ENCODE results near the gene TMEM222.

TMEM222 gene

GRCh38 chr1:27342778-27343638, 21.0 kb downstream of the TMEM222 start:
- DNase-seq: peak; percentile 65

GRCh38 chr1:27343639-27344025, 21.7 kb downstream of the TMEM222 start:
- no peak for DNase-seq

- DNase-seq: no peak
Measured at GRCh38 chr1:27345272-27345671, 23.3 kb downstream of the TMEM222 start.

DNA sequence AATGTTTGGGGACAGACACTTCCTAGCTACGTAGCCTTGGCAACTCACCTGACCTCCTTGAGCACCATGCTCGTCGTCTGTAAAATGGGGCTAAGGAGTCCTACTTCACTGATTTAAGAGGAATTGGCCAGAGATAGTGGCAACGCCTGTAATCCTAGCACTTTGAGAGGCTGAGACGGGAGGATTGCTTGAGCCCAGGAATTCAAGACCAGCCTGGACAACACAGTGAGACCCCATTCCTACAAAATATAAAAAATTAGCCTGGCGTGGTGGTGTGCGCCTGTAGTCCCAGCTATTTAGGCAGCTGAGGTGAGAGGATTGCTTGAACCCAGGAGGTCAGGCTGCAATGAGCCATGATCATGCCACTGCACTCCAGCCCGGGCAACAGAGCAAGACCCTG, 24.4 kb downstream of the TMEM222 start:
- DNase-seq: no peak

DNA sequence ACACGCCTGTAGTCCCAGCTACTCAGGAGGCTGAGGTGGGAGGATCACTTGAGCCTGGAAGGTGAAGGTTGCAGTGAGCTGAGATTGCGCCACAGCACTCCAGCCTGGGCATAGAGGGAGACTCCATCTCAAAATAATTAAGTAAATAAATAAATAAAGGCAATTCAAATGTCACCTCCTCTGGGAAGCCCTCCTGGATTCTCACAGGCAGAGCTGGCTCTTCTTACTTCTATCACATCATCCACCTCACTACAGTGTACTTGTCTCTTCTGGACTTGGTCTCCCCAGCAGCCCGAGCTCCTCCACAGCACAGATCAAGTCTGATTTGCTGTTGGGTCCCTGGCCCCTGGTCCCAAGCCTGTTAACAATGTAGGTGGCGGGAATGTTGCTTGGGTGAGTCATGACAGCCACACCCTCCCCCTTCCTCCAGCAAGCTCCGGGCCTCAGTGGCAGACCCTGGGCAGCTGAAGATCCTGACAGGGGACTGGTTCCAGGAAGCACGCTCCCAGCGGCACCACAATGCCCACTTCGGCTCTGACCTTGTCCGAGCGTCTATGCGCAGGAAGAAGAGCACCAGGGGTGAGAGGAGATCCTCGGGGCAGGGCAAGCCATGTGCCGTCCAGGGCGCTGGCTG, 25.1 kb downstream of the TMEM222 start:
- DNase-seq: no peak

DNA sequence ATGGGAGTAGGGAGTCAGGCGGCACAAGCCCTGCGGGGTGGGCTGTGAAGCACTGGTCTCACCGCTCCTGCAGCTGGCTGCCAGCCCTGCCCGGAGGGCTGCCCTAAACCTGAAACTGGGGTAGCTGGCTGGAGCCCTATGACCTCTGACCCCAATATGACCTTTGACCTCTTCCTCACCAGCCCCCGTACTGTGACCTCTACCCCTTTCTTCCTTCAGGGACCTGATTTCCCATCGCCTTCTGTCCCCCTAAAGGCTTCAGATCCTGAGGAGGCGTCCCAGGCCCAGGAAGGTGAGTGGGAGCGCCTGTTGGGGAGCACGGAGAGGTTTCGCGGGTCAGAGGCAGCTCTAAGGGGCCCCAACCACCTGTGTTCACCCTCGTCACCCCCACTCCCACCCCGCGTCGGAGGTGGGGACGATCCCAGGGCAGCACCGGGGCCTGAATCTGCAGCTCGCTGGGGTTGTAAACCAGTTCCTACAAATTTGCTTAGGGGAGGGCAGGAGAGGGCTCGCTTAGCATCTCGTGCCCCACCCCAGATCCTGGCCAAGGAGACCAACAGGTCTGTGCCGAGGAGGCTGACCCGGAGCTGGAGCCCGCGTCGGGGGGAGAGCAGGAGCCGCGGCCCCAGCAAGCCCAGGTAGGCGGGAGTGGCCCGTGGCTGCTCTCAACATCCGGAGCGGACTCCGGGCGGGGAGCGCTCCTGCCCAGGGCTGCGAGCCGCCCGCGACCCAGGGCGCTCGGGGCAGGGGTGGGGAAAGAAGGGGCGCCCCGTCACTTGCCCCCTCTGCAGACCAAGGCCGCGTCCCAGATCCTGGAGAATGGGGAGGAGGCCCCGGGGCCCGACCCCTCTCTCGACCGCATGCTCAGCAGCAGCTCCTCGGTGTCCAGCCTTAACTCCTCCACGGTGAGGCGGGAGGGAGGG, 27.2 kb downstream of the TMEM222 start:
- DNase-seq: peak; percentile 40

- DNase-seq: peak; percentile 39
Measured at GRCh38 chr1:27349784-27350662, 28.1 kb downstream of the TMEM222 start.

GRCh38 chr1:27350663-27351540, 28.9 kb downstream of the TMEM222 start:
- no peak for DNase-seq

GRCh38 chr1:27351541-27352107, 29.7 kb downstream of the TMEM222 start:
- no peak for DNase-seq

GRCh38 chr1:27353166-27353565, 31.2 kb downstream of the TMEM222 start:
- DNase-seq: no peak

DNA sequence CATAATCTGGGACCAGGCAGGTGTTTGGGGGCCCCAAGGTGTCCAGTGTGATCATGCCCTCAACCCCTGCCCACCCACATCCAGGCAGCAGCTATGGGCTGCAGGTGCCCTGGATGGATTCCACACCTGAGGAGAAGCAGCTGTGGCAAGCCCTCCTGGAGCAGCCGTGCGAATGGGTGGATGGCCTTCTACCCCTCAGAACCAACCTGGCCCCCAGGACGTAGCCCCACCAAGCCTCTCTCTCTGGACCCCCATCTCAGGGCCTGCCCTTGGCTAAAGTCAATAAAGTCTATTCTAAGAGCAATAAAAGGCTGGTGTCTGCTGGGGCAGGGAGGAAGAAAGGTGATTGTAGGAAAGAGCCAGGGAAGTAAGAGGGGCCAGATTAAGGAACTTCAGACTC, 31.7 kb downstream of the TMEM222 start:
- DNase-seq: no peak

DNA sequence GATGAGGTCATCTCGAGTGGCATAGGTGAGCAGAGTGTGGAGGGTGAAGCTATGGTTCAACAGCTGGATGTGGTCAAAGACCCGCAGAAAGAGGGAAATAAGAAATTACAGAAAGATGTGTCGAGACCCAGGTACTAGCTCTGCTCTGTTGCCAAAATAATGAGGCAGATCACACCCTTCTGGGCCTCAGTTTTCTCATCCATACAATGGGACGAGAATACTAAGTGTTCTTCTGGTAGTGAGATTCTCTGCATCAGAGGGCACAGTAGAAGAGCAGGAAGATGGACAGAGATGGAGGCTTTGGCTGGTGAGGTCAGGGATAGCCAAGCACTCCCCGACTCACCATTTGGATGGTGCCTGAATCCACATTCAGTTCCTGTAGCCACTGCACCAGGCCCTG, 33.7 kb downstream of the TMEM222 start:
- DNase-seq: no peak

DNA sequence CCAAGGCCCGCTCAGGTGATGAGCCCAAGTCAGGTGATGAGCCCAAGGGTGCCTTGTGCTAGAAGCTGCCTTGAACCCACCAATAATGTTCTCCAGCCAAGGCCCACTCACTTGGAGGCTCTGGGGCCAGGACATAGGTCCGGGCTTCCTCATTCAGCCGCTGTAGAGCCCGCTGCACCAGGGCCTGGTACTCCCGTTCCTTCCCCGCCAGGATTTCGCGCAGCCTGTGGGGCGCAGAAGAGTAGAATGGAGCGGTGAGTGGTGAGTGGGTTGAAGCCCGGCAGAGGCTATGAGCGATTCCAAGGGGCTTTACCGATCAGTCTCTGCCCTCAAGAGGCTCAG, 34.3 kb downstream of the TMEM222 start:
- DNase-seq: no peak

GRCh38 chr1:27356619-27357280, 34.8 kb downstream of the TMEM222 start:
- DNase-seq: peak; percentile 69

DNA sequence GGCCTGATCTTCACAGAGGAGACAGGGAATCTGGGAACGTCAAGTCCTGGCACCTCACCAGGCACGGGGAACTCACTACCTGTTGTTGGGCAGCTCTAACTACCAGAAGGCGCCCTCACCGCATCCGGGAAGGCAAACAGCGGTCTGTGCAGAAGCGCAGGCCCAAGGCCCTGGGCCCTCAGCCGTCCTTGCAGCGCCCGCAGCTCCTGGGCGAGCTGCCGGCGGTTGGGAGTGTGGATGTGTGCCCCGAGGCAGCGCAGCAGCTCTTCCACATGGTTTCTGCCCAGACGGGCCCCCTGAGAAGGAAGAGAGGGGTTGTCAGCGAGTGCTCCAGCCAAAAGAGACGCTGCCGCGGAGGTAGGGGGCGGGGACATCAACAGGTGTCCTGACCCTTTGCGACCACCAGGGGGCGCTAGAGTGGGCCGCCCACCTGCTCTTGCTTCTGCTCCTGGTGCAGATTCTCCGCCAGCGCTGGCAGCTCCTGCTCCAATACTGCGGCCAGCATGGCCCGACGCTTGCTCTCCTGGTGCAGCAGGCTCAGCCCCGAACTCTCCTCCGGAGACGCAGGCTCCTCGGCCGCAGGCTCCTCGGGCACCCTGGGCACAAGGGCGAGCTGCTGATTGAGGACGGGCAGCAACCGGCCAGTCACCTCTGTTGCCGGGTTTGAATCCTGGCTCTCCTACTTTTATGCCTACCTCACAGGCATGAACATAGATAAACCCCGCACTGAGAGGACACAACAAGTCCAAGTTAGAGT, 35.5 kb downstream of the TMEM222 start:
- peak; percentile 86 for DNase-seq

- no peak for DNase-seq
Measured at GRCh38 chr1:27358038-27358927, 36.3 kb downstream of the TMEM222 start.

GRCh38 chr1:27358928-27359313, 37.0 kb downstream of the TMEM222 start:
- DNase-seq: no peak

GRCh38 chr1:27359822-27360158, 37.8 kb downstream of the TMEM222 start:
- DNase-seq: no peak

Measured in activated CD4-positive, alpha-beta T cell treated with anti-CD3 and anti-CD28 coated beads for 48 hours (primary cell).